HG03354 (cell line): ENCODE data around the gene PIM2.
A peak's percentile ranks its signal among the peaks of the same experiment; 100 is the strongest.

Source experiments
- ATAC-seq: cut with Tn5 transposase; IDR thresholded peaks from one replicate; pipeline ENCODE4 v1.9.1; 2021; ENCODE audit warnings: mild to moderate bottlenecking; ENCODE audit not compliant: unreplicated experiment, poor library complexity, severe bottlenecking

PIM2 gene

DNA sequence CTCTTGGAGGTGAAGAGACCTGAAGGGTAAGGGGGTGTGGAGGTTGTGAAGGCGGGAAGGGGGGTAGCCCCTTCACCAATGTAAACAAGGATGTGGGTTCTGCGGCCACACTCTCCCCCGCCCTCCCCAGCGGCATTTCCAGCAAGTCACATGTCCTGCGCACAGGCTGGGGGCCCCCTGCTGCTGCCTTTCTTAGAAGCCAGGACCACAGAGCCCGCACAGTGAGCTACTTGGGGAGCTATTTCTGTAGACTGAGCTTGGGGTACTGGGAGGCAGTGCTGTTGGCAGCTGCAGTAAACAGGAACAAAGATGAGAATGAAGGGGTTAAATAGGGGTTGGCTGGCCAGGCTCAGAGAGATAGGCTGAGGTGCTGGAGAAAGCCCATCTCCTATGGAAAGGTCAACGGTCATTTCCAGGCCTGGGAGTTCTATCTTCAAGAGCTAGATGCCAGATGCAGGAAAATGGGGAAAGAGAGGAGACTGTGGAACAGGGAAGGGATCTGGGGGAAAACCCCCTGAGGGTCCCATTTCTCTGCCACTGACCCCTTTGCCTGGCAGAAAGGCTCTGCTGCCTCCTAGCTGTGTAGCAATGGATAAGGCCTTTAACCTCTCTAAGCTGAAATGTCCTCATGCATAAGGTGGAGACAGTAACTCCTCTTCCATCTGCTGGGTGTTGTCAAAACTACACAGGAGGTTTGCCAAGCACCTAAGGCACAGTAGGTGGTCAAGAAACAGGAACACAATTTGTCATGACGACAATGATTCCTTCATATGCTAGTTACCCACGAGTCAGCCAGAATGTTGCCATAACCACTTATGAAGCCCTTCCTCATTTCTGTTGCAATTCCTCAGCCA, 18.5 kb upstream of the PIM2 start:
- peak; percentile 70 for ATAC-seq

DNA sequence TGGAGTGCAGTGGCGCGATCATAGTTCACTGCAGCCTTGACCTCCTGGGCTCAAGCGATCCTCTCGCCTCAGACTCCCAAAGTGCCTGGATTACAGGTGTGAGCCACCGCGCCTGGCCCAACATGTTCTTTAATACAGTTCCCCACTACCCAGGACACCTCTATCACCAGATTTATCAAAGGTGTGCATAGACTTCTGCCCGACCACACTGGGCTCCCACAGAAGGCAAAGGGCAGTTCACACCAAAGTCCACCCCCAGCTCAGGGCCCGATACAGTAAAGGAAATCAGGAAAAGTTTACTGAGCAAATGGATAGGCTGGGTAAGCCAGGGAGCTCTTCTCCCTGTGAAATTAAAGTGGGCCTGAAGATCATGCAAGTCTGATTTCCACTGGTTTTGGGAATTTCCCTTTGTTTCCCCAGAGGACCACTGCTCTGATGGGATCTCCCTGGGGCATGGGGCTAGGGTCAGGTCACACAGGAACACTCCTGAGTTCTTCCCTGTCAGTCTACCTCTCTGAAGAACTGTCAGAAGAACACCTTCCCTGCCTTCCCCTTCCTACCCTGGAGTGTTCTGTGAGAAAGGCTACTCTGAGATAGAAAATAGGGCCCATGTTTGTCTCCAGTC, 17.7 kb upstream of the PIM2 start:
- ATAC-seq: no peak

DNA sequence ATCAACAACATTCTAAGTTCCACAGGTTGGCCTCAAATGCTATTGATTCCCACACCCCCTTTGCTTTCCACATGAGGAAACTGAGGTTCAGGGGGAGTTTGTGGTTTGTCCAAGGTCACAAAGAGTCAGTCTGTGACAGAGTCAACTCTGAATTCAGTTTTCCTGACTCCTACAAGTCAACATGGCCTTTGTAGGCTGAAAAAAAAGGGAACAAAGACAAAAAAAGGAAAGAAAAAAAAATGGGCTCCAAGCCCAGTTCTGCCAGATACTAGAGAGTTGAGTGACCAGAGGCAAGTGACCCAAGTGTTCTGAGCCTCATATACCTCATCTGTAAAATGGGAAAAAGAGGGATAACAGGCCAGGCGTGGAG, 16.5 kb upstream of the PIM2 start:
- no peak for ATAC-seq

DNA sequence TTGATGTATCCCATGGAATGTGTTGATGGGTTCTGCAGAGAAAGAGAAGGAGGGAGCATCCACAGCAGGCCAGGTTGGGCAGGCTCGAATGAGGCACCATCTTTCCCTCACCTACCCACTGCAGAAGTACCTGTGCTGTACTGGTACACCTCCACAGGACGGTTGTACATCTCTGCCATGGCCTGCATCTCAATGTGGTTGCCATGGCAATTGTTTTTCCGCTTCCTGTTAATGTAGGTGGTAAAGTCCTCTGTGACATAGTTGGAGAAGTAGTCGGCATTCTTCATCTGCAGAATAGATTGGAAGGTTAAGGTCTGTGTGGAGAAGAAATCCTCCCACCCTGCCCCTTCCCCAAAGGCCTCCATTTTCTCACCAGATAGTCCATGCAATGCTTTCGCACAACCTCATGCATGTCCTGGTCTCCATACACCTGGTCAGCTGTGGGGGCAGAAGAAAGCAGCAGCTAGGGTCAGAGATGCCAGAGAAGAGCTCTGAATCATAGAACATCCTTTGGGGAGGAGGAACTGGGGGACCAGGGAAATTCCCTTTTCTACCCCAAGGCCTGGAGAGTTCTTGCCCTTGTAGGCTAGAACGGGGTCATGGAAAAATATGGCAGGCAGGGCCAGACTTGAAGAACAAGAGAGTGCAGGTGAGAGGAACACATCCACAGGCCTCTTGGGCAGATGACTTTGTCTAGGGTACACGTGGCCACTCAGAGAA, 15.9 kb upstream of the PIM2 start:
- ATAC-seq: no peak

DNA sequence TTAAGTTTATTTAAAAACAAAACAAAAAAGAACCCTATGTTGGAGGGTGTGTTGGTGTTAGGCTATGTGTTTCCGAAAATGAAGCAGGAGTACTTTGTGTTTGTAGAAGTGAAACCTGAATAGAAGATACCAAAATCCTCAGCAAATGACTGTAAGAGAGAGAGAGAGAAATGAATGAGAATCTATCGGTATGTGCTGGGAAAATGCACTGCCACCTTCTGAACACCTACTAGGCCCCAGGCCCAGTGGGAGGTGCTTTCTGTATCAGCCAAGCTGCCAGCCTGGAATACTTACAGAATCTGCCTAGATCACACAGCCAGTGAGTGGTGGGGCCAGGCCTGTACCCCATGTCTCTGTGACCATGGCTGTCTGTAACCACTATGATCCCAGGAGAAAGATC, 14.9 kb upstream of the PIM2 start:
- ATAC-seq: no peak

DNA sequence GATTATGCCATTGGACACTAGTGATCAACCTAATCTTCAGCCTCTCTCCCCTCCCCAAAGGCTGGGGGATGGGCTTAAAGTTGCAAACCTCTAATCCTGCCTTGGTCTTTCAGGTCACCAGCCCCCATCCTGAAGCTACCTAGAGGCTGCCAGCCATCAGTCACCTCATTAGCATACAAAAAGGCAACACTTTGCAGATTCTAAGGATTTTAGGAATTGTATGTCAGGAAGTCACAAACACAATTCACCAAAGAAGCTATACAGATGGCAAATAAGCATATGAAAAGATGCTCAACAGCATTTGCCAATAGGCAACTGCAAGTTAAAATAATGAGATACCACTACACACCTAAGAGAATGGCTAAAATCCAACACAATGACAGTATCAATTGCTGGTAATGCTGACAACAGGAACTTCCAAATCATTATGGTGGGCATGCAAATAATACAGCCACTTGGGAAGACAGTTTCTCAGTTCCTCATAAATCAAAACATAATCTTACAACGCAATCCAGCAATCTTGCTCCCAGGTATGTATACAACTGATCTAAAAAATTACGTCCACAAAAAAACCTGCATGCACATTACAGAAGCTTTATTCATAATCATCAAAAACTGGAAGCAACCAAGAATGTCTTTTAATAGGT, 9.0 kb upstream of the PIM2 start:
- no peak for ATAC-seq

DNA sequence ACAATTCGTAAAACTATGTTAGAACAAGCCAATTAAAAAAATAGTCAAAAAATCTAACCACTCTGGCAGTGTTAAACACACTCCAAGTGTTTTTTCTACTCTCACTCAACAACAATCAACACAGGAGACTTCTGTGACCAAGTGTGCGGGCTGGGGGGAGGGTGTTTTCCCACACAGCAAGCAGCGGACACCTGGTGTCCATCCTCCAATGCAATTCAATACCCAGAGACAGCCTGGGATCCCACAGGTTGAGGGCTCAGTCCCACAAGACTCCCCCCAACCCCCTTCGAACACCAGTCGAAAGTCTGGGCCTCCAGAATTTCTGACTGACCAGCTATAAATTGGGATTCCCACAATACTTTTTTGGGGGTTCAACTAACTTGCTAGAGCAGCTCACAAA, 8.3 kb upstream of the PIM2 start:
- ATAC-seq: no peak

DNA sequence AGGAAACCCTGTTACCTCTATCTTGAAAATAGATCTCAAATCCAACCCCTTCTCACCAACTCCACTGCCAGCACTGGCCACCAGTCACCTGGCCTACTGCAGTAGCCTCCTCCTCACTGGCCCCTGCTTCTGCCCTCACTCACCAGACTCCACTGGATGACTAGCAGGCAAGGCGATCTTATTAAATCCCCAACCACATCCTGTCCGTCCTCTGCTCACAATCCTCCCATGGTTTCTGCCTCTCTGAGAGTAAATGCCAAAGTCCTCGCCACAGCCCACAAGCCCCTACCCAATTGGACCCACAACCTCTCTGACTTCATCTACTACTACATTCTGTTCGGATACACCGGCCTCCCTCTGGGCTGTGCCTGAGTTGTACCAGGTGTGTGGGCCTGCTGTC, 5.4 kb upstream of the PIM2 start:
- ATAC-seq: no peak

DNA sequence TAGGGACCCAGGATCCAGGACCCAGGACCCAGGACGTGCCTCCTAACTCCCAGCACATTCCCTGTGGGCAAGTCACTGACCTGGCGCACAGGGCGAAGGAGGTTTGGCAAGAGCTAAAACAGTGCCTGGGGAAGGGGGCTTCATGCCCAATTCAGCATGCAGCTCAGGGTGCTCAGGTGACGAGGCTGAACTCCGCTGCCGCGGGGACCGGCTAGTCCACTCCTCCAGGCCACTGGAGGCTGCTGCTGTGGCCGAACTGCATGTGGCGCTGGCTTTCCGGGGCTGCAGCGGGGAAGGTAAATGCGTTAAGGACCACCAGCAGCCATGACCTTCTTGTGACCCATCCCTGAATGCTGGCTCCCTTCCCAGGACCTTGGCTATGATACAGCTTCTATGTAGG, 4.9 kb upstream of the PIM2 start:
- ATAC-seq: no peak

DNA sequence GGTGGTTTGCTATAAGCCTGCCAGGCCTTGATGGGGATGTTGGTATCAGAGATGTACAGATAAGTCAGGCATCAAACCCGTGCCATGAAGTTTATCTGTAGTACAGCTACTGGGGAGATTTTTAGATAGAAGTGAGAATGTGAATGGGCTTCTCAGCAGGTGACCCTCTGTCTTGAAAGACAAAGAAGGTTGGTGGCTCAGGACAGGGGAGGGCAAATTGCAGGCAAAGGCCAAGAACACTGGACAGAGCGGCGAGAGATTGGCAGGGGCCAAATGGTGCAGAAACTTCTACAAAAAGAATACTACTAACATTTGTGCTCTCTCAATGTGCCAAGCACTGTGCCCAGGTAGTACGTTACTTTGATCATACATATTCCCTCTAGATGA, 1.9 kb upstream of the PIM2 start:
- ATAC-seq: no peak

DNA sequence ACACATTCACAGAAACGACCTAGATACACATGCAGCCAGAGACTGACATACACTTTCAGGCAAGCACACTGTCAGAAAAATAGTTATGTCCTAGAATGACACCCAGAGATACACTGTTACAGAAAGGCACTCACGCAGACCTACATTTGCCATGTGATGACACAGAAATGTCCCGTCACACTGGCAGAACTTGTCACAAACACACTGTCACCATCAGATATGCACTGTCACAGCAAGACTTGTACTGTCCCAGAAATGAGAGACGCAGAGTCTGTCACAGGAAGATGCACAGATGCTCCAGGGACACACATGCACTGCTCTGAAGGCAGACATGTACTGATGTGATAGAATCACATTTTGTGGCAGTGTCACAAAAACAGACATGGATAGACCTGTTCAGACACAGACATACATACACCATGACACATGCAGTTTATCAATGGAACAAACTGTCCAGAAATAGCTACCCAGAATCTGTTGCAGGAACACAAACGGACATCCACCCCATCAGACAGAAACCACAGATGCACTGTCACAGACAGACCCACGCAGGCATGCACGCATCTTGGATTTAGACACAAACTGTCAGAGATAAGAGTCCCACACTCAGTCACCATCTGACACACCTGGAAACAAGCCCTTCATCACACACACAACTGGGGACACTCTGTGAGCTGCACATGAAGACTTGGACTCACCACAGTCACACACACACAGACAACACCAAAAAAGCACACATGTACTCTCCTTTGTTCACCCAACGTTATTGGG, 1.3 kb upstream of the PIM2 start:
- no peak for ATAC-seq

DNA sequence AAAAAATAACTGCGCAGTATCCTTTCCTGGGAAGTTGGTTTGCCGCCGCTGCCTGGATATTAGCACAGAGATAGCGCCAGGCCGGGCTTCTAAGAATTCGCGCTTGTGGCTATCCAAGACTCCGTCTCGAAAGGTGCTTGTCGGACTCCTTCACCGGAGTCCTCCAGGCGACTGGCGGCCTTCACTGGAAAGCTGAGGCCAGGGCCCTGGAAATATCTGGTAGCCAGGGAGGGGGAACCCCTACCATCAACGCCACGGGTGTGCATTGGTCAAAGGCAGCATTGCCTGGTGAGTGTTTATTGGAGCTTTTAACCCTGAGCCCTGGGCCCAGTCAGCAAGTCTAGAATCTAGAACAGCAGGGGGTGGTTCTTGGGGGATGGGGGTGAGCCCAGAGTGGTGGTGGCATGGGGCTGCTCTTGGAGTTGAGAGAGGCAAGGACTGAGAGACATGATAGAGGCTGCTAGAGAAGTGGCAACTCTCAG, 577 bp upstream of the PIM2 start:
- peak; percentile 26 for ATAC-seq

DNA sequence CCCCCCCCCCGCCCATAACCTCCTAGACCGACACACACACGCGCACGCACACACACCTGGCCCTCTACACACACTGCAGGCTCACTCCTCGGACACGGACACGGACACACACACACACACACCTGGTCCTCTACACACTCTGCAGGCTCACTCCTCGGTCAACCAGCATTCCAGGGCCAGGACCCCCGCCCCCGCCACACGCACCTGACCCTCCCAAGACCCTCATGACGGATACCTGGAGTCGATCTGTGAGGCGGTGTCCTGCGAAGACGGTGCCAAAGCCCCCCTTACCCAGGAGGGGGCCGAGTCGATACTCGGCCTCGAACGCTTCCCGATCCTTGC, 552 bp downstream of the PIM2 start:
- no peak for ATAC-seq

DNA sequence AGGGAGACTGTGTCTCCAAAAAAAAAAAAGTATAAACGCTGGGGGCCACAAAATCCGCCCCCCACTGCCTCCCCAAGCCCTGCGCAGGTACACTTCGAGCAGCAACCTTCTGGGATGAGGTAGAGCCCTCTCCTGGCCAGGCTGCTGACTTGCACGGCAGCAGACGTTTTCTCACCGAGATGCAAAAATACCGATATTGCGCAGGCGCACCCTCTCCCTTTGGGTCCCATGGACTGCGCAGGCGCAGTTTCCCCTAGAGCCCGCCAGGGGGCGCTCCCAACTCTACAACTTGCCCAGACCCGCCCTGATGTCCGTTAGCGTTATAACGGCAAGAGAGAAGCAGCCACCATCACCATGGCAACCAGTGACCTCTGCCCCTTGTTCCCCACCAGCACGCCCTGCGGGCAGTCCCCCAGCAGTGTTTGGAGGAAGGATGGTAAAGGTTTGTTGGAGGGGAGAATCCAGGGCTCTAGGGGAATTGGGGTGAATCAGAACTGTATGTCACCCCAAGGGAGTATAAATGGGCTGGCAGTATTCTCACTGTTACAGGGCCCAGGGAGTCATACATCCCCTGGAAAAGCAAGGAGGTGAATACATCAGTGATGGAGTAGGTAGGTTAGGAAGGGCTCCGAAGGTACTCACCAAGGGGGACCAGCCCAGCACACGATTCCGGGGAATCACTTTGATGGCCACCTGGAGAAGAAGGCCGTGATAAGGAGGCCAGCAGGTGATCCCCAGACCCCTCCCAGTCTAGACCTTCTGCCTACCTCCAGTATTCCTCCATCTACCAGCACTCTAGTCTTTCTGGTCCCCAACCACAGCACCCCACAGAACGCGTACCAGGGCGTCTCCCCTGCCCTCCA, 1.5 kb downstream of the PIM2 start:
- peak; percentile 53 for ATAC-seq

DNA sequence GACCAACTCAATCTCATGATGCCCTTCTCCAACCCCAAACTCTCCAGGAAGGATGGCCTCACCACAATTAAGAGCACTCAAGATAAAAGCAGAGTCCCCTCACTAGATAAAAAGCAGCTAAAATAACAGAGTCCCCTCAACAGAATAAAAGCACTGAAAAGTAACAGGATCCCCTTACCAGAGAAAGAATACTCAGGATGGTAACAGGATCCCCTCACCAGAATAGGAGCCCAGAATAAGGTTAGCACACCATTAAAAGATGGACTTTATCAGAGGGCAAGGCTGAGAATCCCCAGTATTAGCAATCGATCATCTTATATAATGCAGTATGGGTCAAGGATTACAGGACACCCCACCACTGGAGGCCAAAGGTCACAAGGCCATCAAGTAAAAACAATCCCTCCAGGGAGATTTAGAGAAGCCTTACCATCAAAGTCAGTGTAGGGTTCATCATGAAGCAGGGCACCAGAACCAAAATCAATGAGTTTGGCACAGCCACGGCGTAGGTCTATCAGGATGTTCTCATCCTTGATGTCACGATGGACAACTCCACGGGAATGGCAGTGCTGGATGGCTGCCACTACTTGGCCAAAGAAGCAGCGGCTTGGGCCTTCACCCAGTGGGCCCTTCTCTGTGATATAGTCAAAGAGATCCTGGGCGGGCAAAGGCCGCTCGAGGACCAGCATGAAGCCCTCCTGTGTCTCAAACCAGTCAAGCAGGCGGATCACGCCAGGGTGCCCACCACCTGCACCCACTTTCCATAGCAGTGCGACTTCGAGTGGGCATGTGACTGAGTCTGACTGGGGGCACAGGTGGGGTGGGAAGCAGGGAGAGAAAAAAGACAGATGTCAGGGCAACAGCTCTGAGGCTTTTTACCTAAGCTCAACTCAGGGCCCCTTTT, 4.0 kb downstream of the PIM2 start:
- ATAC-seq: no peak

DNA sequence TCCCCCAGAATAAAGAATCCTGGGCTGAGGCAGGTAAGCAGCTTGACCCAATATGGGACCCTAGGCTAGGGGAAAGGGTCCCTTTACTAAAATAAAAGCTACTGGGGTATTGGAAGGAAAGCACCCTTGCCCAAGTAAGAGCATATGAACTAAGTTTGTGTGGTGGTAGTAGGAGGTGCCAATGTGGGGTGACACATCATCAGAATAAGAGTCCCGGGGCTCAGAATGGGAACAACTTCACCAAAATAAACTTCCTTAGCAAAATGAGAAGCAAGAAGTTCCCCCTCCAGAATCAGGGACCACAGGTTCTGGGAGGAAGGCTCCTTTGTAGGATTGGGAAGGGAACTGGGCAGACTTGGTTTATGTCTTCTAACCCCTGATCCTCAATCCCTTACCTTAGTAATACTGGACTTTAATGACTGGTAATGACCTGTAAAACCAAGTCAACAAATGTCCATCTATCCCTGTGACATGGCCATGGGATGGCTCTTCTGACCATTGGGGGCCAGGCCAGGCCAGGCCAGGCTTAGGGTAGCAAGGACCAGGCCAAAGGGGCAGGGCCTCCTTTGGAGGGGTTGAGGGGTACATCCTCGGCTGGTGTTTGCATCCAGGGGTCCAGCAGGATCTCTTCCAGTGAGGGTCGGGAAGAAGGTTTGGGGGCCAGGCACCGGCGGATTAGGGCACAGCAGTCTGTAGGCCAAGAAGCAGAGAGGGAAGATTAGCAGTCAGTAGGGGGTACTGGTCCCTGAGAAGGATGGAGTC, 5.0 kb downstream of the PIM2 start:
- no peak for ATAC-seq
